Spinal cord (tissue), 10 donors: ENCODE data around the gene RGCC. TPM values are rescaled to one million over a fixed set of nuclear protein-coding genes. Genes with fewer than 3 reads are reported as not detected.
A peak's percentile ranks its signal among the peaks of the same experiment; 100 is the strongest.

Source experiments
- DNase-seq, 6 donors: peaks; one replicate each; pipeline versions ENCODE4 v3.0.0 to v3.0.0-alpha.2; 2013 to 2015; ENCODE audit warnings: low spot score in 6 of 6, low read depth in 4 of 6
- H3K27ac ChIP-seq: one replicate; pipeline ENCODE4 v1.5.1; 2013; ENCODE audit warnings: low read depth, low read length, control low read depth
- H3K27me3 ChIP-seq: one replicate; pipeline ENCODE4 v1.6.1; 2013; ENCODE audit warnings: low read length; ENCODE audit not compliant: control insufficient read depth, insufficient read depth
- H3K36me3 ChIP-seq: one replicate; pipeline ENCODE4 v1.6.1; 2013; ENCODE audit warnings: low read length; ENCODE audit not compliant: control insufficient read depth, insufficient read depth
- H3K4me1 ChIP-seq: one replicate; pipeline ENCODE4 v1.6.1; 2013; ENCODE audit warnings: low read length; ENCODE audit not compliant: control insufficient read depth, insufficient read depth
- H3K4me3 ChIP-seq: one replicate; pipeline ENCODE4 v1.5.1; 2013; ENCODE audit warnings: low read depth, low read length, control low read depth
- H3K9me3 ChIP-seq: one replicate; pipeline ENCODE4 v1.6.1; 2013; ENCODE audit warnings: low read length; ENCODE audit not compliant: control insufficient read depth, insufficient read depth
- WGBS: methylation state at CpG from one replicate; pipeline ENCODE4 v1.1.5; 2013; ENCODE audit warnings: missing lambda C conversion rate; ENCODE audit not compliant: insufficient coverage; 5-methylcytosine and 5-hydroxymethylcytosine counted together
- polyA plus RNA-seq, 2 donors: library from polyadenylated mRNA; unstranded; fragments of 120-200 nt; gene quantifications; one replicate each; pipeline ENCODE4 v1.2.1, GENCODE V29; 2013; ENCODE audit not compliant: insufficient read length in 2 of 2
- total RNA-seq, 2 donors: library from RNA; depleted of rRNA in 1 of 2; stranded (reverse); fragments of 120-200 nt in 1 of 2; fragments of >200 nt in 1 of 2; gene quantifications; one replicate each; pipeline versions ENCODE4 v1.2.3 to v1.2.4, GENCODE V29; 2013 to 2014
- donor health status: healthy.

RGCC gene
- total and polyA plus RNA-seq, 4 donors, result 56.3 to 86.3 (median 62.9) TPM

DNA sequence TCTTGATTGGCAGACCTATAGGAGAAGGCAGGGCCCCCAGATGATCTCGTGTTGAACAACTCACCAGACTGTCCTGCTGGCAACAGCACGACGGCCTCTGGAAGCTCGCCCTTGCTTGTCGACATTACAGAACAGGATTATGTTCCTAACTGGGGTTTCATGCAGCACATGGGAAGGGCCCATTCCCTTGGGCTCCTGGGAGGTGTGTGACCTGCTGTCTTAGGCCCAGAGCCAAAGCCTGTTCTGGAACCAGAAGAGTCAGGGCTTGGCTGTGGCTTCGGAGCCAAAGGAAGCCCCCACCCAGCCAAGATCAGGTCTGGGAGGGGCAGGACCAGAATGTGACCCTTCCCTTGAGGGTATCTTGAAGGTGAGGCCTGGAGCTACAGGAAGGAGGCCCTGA is 36.9 kb downstream of the RGCC start:
- peaks cover 3% of the 10 kb centered on the region for H3K9me3 ChIP-seq

DNA sequence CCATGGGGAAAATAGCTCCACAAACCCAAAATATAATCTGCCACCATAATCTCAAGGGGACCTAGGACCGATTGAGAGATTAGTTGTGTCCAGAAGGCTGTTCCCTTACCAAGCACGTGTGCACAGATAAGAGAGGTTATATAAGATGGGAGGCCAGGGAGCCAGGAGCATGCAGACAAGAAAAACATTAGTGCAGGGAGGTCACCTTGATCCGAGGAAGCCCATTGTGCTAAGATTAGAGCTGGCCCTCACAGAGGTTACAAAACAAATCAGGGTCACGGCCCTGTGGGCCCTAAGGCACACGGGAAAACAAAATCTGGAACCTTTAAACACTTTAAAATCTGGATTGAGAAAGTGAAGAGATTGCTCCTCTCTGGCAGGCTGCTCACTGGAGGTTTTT is 37.7 kb downstream of the RGCC start:
- H3K27me3 ChIP-seq, result no peaks in the 10 kb centered on the region
- H3K4me3 ChIP-seq, result no peak overlapping the region
- H3K27ac ChIP-seq, result no peak overlapping the region
- no peaks in the 10 kb centered on the region for H3K36me3 ChIP-seq
- peak in 2 of 6 donors; percentile 1 to 15 for DNase-seq
- H3K4me1 ChIP-seq, result peaks cover 7% of the 10 kb centered on the region
- peaks cover 3% of the 10 kb centered on the region for H3K9me3 ChIP-seq
- 47% methylated on average over 3 of the region's 5 CpGs for WGBS

More for the DNA sequence above, 36.9 kb downstream of the RGCC start:
- 70% methylated on average over 6 of the region's 6 CpGs for WGBS
- H3K36me3 ChIP-seq, result no peaks in the 10 kb centered on the region
- no peak overlapping the region for H3K4me3 ChIP-seq
- no peaks in the 10 kb centered on the region for H3K27me3 ChIP-seq
- no peak overlapping the region for H3K27ac ChIP-seq
- peak in 1 of 6 donors; percentile 10 for DNase-seq
- peaks cover 7% of the 10 kb centered on the region for H3K4me1 ChIP-seq

DNA sequence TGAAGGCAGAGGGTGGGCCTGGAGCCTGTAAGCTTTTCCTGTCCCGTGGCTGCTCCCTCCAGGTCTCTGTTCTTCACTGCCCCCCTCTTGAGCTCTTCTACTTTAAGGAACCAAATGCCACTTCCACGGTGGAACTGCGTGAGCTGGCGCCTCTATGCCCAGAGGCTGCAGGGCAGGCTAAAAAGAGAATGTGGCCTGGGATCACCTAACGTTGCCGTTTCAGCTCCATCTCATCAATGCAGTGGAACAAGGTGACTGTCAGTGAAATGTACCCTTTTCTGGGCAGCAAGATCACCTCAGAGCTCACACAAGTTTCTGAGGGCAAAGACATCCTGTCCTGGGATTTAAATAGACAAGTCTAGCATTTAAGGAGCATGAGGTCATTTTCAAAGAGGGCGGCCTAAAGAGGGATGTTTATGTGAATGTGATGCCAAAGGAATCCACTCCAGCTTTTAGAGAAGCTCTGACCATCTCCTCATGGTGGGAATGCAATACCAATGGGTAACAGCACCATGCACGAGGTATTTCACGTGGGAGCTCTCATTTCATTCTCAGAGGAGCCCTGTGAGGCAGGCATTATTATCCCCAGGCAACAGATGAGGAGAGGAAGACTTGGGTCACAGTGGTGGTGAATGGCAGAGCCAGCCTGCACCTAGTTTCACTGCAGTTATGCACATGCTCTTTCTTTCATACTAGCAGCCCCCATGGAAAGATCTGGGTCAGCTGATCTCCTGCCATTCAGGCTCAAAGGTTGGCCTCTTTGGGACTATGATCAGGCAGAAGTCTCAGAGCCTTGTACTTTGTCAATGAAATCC is 39.3 kb downstream of the RGCC start:
- 67% methylated on average over 9 of the region's 9 CpGs for WGBS
- Histone ChIP-seq H3K4me1 (peaks cover 7% of the 10 kb centered on the region), H3K4me3 (no peak overlapping the region), H3K36me3 (no peaks in the 10 kb centered on the region), H3K9me3 (no peaks in the 10 kb centered on the region), H3K27me3 (no peaks in the 10 kb centered on the region), H3K27ac (no peak overlapping the region)
- DNase-seq, result no peak

DNA sequence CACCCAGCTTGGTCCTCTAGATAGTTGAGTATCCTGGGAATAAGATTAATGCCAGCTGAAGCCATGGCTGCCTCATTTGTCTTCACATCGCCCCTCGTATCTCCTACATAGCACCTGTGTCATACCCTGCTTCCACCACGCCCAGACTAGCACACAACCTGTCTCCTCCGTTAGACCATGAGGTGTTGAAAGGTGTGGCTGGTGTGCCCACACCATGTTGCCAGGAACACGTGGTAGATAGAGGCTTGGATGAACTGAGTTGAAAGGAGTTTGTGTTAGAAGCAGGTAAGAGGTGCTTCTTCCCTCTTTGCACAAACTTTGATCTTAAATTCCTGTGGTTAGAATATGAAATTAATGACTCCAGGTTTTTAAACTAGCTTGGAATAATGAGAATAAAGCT is 40.1 kb downstream of the RGCC start:
- WGBS, result no CpG with 5 or more reads among the region's 5 CpGs

DNA sequence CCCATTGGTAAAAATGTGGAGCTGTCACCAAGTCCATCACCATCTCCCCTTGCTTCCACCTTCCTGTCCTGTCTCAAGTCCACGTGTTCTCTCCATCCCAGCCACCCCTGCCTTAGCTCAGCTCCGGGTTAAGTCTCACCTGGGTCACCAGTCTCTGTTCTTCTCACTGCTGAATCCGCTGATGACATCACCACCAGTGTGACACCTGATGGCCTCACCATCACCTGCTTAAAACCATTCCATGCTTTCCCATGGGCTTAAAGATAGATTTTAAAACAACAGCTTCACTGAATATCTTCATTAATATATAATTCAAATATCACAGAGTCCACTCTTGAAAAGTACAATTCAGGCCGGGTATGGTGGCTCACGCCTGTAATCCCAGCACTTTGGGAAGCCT is 42.1 kb downstream of the RGCC start:
- no peak for DNase-seq
- Histone ChIP-seq H3K36me3 (no peaks in the 10 kb centered on the region), H3K4me3 (no peak overlapping the region), H3K9me3 (peaks cover 2% of the 10 kb centered on the region), H3K4me1 (peaks cover 4% of the 10 kb centered on the region), H3K27ac (no peak overlapping the region), H3K27me3 (no peaks in the 10 kb centered on the region)
- 93% methylated on average over 5 of the region's 5 CpGs for WGBS

More for the DNA sequence above, 40.1 kb downstream of the RGCC start:
- Histone ChIP-seq H3K27me3 (no peaks in the 10 kb centered on the region), H3K36me3 (no peaks in the 10 kb centered on the region), H3K27ac (no peak overlapping the region), H3K9me3 (no peaks in the 10 kb centered on the region), H3K4me1 (peaks cover 7% of the 10 kb centered on the region), H3K4me3 (no peak overlapping the region)
- DNase-seq, result no peak

DNA sequence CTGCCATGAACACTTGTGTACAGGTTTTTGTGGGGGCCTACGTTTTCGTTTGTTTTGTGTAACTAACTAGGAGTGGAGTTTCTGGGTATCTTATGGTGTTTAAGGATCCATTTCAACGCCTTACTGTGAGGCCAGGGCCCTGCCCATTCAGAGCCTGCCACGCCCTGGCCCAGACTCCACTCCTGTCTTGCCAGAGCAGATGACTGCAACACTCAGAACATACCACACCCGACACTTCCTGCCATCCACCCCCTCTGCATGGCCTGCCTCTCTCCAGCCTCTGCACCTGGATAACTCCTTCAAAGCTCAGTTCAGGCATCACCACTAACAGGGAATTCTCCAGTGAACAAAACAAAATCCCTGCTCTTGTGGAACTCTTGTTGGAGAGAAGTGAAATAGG is 43.2 kb downstream of the RGCC start:
- 100% methylated on average over 3 of the region's 5 CpGs for WGBS
- H3K27ac ChIP-seq, result no peak overlapping the region
- no peaks in the 10 kb centered on the region for H3K36me3 ChIP-seq
- H3K4me1 ChIP-seq, result peaks cover 3% of the 10 kb centered on the region
- no peak overlapping the region for H3K4me3 ChIP-seq
- no peaks in the 10 kb centered on the region for H3K27me3 ChIP-seq
- no peak for DNase-seq
- peaks cover 2% of the 10 kb centered on the region for H3K9me3 ChIP-seq

DNA sequence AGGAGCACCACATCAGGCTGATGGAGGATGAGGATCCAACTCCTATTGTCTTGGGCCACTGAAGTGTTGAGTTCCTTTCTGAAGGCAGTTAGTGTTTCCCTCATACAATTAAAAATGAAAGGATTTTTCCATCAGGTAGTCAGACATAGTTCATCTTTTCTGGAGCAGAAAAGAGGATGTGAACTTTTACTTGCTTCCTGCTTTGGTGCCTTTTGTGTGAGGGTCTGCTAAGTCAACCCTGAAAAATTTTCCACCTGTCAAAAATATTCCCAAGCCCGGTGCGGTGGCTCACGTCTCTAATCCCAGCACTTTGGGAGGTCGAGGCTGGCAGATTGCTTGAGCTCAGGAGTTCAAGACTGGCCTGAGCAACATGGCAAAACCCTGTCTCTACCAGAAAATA is 43.9 kb downstream of the RGCC start:
- Histone ChIP-seq H3K27me3 (no peaks in the 10 kb centered on the region), H3K4me1 (peaks cover 3% of the 10 kb centered on the region), H3K9me3 (peaks cover 2% of the 10 kb centered on the region), H3K36me3 (no peaks in the 10 kb centered on the region), H3K4me3 (no peak overlapping the region), H3K27ac (no peak overlapping the region)
- no peak for DNase-seq
- 81% methylated on average over 4 of the region's 4 CpGs for WGBS

DNA sequence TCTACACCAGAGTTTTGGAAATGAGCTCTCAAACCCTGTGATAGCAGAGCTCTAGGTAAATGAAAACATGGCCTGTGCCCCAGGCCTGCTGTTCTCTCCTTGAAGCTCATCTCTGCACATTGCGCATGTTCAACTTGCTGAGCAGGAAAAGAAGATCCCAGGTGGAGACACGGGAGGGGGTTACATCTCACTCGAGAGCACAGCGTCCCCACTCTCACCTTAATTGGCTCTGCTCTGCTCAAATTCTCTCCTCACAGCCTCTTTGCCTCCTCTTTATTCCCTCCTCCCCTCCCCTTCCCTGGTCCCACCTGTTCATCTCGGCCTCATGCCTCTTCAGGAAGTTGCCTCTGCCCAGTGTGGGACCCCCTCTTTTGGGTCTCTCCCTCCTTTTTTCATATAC is 44.7 kb downstream of the RGCC start:
- Histone ChIP-seq H3K27ac (no peak overlapping the region), H3K9me3 (peaks cover 2% of the 10 kb centered on the region), H3K4me1 (no peaks in the 10 kb centered on the region), H3K36me3 (no peaks in the 10 kb centered on the region), H3K27me3 (no peaks in the 10 kb centered on the region), H3K4me3 (no peak overlapping the region)
- 77% methylated on average over 5 of the region's 5 CpGs for WGBS
- DNase-seq, result no peak

DNA sequence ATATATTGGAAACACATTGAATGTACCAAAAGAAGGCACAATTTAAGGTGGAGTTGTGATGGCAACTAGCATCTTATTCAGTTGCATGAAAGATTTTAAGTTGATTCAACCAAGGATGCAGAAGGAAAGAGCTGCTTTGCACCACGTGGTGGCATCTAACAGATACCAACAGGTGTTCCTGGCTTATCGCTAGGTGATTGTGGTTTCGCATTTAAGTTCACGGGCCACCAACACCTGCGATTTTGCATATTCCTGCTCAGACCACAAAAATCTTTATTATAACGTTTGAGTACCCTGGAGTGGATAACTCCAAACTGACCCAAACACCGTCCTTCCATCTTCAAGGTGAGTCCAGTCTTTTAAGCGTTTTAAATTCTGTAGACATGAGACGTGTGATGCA is 45.3 kb downstream of the RGCC start:
- Histone ChIP-seq H3K27ac (no peak overlapping the region), H3K36me3 (no peaks in the 10 kb centered on the region), H3K27me3 (no peaks in the 10 kb centered on the region), H3K4me1 (no peaks in the 10 kb centered on the region), H3K9me3 (peaks cover 2% of the 10 kb centered on the region), H3K4me3 (no peak overlapping the region)
- no peak for DNase-seq
- 94% methylated on average over 4 of the region's 9 CpGs for WGBS

DNA sequence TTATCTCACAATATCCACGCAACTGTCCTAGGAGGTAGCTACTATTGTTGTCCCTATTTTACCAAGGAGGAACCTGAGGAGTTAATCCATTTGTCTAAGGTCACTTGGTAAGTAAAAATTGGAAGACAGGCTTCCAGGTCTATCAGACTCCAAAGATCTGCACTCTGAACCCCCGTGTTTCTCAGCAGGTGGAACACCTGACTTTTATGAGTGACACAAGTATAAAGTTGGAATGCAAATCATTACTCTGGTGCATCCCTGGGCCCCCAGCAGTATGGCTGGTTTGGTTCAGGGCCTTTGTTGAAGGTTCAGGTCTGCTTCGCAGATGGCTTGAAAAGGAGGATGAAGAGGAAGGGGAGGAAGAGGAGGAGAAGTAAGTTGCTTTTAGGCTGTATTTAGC is 46.0 kb downstream of the RGCC start:
- DNase-seq, result no peak
- Histone ChIP-seq H3K27ac (no peak overlapping the region), H3K36me3 (no peaks in the 10 kb centered on the region), H3K4me1 (no peaks in the 10 kb centered on the region), H3K27me3 (no peaks in the 10 kb centered on the region), H3K9me3 (peaks cover 2% of the 10 kb centered on the region), H3K4me3 (no peak overlapping the region)
- 100% methylated on average over 2 of the region's 3 CpGs for WGBS
